Measurements from ENCODE around the gene IKZF2.

IKZF2 gene

GRCh38 chr2:213156717-213157116 lies 5.3 kb upstream of the IKZF2 start:
- Histone ChIP-seq H3K27me3 (ENCODE audit: control insufficient read depth in 1 of 2, insufficient read depth in 2 of 2, low read length in 2 of 2) (no peaks in the 10 kb centered on the region), H3K9ac (ENCODE audit: low read depth in 1 of 2, low read length in 2 of 2) (no peak overlapping the region), H3K36me3 (ENCODE audit: control insufficient read depth in 1 of 2, insufficient read depth in 2 of 2, low read length in 2 of 2) (no peaks in the 10 kb centered on the region), H3K27ac (ENCODE audit: low read depth, low read length) (no peak overlapping the region), H3K4me3 (ENCODE audit: low read depth in 1 of 2, low read length in 2 of 2) (no peak overlapping the region), H3K4me1 (ENCODE audit: control insufficient read depth in 1 of 2, insufficient read depth in 2 of 2, low read length in 2 of 2) (peaks cover 0 to 3% of the 10 kb centered on the region in 2 donors), H3K9me3 (ENCODE audit: control insufficient read depth in 1 of 2, low read length in 2 of 2) (no peaks in the 10 kb centered on the region)

DNA sequence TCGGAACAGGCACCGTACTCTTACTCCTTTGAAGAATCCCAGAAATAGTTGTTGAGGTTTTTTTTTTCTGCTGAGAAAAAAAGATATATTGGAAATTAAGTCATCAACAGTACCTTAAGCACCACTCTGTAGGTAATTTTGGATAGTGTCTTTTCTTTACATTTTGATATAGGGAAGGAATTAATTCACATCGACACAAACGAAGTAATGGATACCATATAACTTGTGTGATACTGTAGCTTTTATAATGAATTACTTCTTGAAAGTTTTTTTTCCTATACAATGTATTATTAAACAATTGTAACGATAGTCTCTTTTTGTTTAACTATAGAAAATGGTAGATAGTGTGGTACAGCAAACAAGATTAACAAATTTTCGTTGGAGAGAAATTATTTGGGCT lies 1.5 kb upstream of the IKZF2 start:
- H3K4me3 ChIP-seq (ENCODE audit: low read depth in 1 of 2, low read length in 2 of 2): peak overlapping the region; percentile 79 to 89
- H3K27me3 ChIP-seq (ENCODE audit: control insufficient read depth in 1 of 2, insufficient read depth in 2 of 2, low read length in 2 of 2): no peaks in the 10 kb centered on the region
- H3K36me3 ChIP-seq (ENCODE audit: control insufficient read depth in 1 of 2, insufficient read depth in 2 of 2, low read length in 2 of 2): no peaks in the 10 kb centered on the region
- H3K9ac ChIP-seq (ENCODE audit: low read depth in 1 of 2, low read length in 2 of 2): peak overlapping the region in 1 of 2 donors; percentile 64
- no peak overlapping the region for H3K27ac ChIP-seq (ENCODE audit: low read depth, low read length)
- no peaks in the 10 kb centered on the region for H3K9me3 ChIP-seq (ENCODE audit: control insufficient read depth in 1 of 2, low read length in 2 of 2)
- H3K4me1 ChIP-seq (ENCODE audit: control insufficient read depth in 1 of 2, insufficient read depth in 2 of 2, low read length in 2 of 2): peaks cover 0 to 3% of the 10 kb centered on the region in 2 donors

DNA sequence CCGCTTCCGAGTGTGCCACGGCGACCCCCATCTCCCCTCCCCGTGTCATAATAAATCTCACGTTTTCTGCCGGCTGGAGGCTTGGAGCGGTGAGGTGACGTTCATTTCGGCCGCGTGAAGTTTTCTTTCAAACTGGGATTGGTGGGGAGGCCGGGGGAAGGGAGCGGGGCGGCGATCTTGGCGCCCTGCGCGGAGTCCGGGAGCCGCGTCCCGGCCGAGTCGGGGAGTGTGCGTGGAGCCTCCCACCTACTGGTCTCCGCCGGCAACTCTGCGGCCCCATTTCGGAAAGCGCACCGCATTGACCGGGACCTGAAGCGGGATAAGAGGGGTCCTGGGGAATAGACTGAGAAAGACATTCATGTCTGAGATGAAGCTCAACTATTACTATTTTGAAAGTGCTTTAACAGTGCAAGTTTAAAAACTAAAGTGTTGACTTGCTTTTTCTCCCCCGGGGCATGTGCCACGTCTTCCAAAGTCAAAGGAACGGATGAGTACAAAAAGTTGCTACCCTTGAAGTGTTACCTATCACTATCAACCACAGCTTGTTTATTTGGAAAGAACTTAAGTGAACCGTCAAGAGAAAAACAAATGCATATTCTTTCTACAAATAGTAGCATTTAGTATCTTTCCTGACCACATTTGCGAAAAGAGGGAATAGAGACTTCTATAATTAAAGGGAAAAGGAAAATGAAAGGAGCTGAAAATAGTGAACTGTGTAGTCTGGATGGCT lies 818 bp upstream of the IKZF2 start:
- Histone ChIP-seq H3K27ac (ENCODE audit: low read depth, low read length) (peak overlapping the region; percentile 78), H3K9ac (ENCODE audit: low read depth in 1 of 2, low read length in 2 of 2) (peak overlapping the region; percentile 64 to 69), H3K4me3 (ENCODE audit: low read depth in 1 of 2, low read length in 2 of 2) (peak overlapping the region; percentile 79 to 89), H3K4me1 (ENCODE audit: control insufficient read depth in 1 of 2, insufficient read depth in 2 of 2, low read length in 2 of 2) (peaks cover 0 to 3% of the 10 kb centered on the region in 2 donors), H3K9me3 (ENCODE audit: control insufficient read depth in 1 of 2, low read length in 2 of 2) (no peaks in the 10 kb centered on the region), H3K27me3 (ENCODE audit: control insufficient read depth in 1 of 2, insufficient read depth in 2 of 2, low read length in 2 of 2) (no peaks in the 10 kb centered on the region), H3K36me3 (ENCODE audit: control insufficient read depth in 1 of 2, insufficient read depth in 2 of 2, low read length in 2 of 2) (no peaks in the 10 kb centered on the region)

DNA sequence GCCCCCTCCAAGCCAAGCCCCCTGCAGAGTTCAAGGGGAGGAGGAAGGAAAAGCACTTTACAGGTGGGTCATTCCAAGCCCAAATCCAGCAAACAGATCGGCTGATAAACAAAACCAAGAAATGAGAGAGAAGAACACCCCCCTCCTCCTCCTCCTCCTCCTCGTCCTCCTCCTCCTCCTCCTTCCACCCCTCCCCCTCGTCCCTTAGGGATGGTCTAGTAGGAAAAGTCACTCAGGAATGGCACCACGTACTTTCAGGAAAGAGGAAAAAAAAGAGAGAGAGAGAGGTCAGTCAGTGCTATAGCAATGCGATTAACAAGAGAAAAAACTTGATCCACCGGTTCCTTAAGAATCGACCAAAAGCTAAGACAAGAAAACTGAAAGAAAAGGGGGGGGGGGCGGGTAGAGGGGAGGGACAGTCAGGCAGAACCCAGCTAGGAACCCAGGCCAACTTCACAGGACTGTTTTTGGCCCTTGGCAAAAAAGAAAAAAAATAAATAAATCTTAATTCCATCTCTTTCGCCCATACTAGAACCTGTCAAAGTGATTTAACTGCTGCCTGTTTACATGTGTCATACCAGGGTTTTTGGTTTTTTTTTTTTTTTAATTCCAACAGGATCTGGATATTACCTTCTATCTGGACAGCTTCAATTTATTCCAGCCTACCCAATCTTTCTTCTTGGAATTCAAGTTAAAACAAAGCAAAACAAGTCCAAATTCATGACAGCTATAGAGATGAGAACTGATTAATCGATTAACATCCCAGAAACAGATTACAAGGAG lies 906 bp downstream of the IKZF2 start:
- Histone ChIP-seq H3K9me3 (ENCODE audit: control insufficient read depth in 1 of 2, low read length in 2 of 2) (no peaks in the 10 kb centered on the region), H3K36me3 (ENCODE audit: control insufficient read depth in 1 of 2, insufficient read depth in 2 of 2, low read length in 2 of 2) (no peaks in the 10 kb centered on the region), H3K4me1 (ENCODE audit: control insufficient read depth in 1 of 2, insufficient read depth in 2 of 2, low read length in 2 of 2) (peaks cover 0 to 3% of the 10 kb centered on the region in 2 donors), H3K27ac (ENCODE audit: low read depth, low read length) (no peak overlapping the region), H3K27me3 (ENCODE audit: control insufficient read depth in 1 of 2, insufficient read depth in 2 of 2, low read length in 2 of 2) (no peaks in the 10 kb centered on the region), H3K4me3 (ENCODE audit: low read depth in 1 of 2, low read length in 2 of 2) (peak overlapping the region; percentile 79 to 92), H3K9ac (ENCODE audit: low read depth in 1 of 2, low read length in 2 of 2) (peak overlapping the region; percentile 33 to 69)

GRCh38 chr2:213149949-213150314 lies 1.5 kb downstream of the IKZF2 start:
- Histone ChIP-seq H3K9me3 (ENCODE audit: control insufficient read depth in 1 of 2, low read length in 2 of 2) (no peaks in the 10 kb centered on the region), H3K4me3 (ENCODE audit: low read depth in 1 of 2, low read length in 2 of 2) (peak overlapping the region; percentile 79 to 92), H3K9ac (ENCODE audit: low read depth in 1 of 2, low read length in 2 of 2) (peak overlapping the region; percentile 33 to 57), H3K27me3 (ENCODE audit: control insufficient read depth in 1 of 2, insufficient read depth in 2 of 2, low read length in 2 of 2) (no peaks in the 10 kb centered on the region), H3K27ac (ENCODE audit: low read depth, low read length) (no peak overlapping the region), H3K36me3 (ENCODE audit: control insufficient read depth in 1 of 2, insufficient read depth in 2 of 2, low read length in 2 of 2) (no peaks in the 10 kb centered on the region), H3K4me1 (ENCODE audit: control insufficient read depth in 1 of 2, insufficient read depth in 2 of 2, low read length in 2 of 2) (peaks cover 0 to 3% of the 10 kb centered on the region in 2 donors)

DNA sequence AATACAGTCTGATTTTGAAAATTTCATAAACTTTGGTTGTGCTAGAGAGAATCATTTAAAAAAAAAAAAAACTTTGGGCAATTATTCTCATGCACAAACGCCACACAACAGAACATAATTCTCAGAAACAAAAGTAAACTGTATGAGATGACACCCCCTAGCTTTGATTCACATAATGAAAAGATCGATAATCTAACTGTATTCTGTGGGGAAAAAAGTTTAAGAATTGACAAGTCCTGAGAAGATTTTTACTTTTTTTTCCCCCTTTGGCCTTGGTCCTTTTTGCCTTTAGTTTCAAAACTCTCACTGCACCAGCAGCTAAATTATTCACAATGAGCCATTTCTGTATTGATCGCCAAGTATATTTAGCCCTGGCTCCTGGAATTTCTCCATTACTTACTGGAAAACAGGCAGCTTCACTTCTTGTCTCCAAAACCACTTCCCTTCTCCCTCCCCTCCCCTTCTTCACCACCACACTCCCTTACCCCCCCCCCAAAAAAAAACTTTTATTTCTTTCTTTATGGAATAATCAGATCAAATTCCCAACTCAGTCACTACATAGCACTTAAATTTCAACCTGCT lies 2.0 kb downstream of the IKZF2 start:
- Histone ChIP-seq H3K4me3 (ENCODE audit: low read depth in 1 of 2, low read length in 2 of 2) (peak overlapping the region; percentile 79 to 92), H3K27me3 (ENCODE audit: control insufficient read depth in 1 of 2, insufficient read depth in 2 of 2, low read length in 2 of 2) (no peaks in the 10 kb centered on the region), H3K27ac (ENCODE audit: low read depth, low read length) (no peak overlapping the region), H3K9ac (ENCODE audit: low read depth in 1 of 2, low read length in 2 of 2) (no peak overlapping the region), H3K9me3 (ENCODE audit: control insufficient read depth in 1 of 2, low read length in 2 of 2) (no peaks in the 10 kb centered on the region), H3K4me1 (ENCODE audit: control insufficient read depth in 1 of 2, insufficient read depth in 2 of 2, low read length in 2 of 2) (peaks cover 0 to 3% of the 10 kb centered on the region in 2 donors), H3K36me3 (ENCODE audit: control insufficient read depth in 1 of 2, insufficient read depth in 2 of 2, low read length in 2 of 2) (no peaks in the 10 kb centered on the region)

- no peak overlapping the region for H3K27ac ChIP-seq (ENCODE audit: low read depth, low read length)
- no peak overlapping the region for H3K4me3 ChIP-seq (ENCODE audit: low read depth in 1 of 2, low read length in 2 of 2)
These were observed 2.7 kb downstream of the IKZF2 start for GRCh38 chr2:213148572-213149261.

DNA sequence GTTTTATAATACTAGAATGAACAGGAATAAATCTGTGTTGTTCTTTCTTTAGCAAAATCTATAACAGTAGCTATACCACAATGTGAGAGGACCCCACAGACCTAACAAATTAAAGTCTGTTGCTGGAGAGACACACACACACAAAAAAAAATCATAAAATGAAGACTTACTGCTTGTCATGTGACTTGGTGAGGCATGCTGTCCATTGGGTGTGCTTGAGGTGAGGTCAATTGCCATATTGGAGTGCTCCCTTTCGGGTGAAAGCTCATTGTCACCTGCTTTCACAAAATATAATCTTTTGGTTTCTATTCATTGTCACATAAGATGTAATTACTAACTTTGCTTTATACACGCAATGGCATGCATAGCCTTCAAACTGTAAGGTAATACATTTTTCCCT lies 3.9 kb downstream of the IKZF2 start:
- Histone ChIP-seq H3K4me3 (ENCODE audit: low read depth in 1 of 2, low read length in 2 of 2) (no peak overlapping the region), H3K9ac (ENCODE audit: low read depth in 1 of 2, low read length in 2 of 2) (no peak overlapping the region), H3K27ac (ENCODE audit: low read depth, low read length) (no peak overlapping the region), H3K27me3 (ENCODE audit: control insufficient read depth in 1 of 2, insufficient read depth in 2 of 2, low read length in 2 of 2) (no peaks in the 10 kb centered on the region), H3K4me1 (ENCODE audit: control insufficient read depth in 1 of 2, insufficient read depth in 2 of 2, low read length in 2 of 2) (no peaks in the 10 kb centered on the region), H3K9me3 (ENCODE audit: control insufficient read depth in 1 of 2, low read length in 2 of 2) (no peaks in the 10 kb centered on the region), H3K36me3 (ENCODE audit: control insufficient read depth in 1 of 2, insufficient read depth in 2 of 2, low read length in 2 of 2) (no peaks in the 10 kb centered on the region)

More at GRCh38 chr2:213148572-213149261, 2.7 kb downstream of the IKZF2 start:
- no peaks in the 10 kb centered on the region for H3K9me3 ChIP-seq (ENCODE audit: control insufficient read depth in 1 of 2, low read length in 2 of 2)
- peaks cover 0 to 3% of the 10 kb centered on the region in 2 donors for H3K4me1 ChIP-seq (ENCODE audit: control insufficient read depth in 1 of 2, insufficient read depth in 2 of 2, low read length in 2 of 2)
- H3K27me3 ChIP-seq (ENCODE audit: control insufficient read depth in 1 of 2, insufficient read depth in 2 of 2, low read length in 2 of 2): no peaks in the 10 kb centered on the region
- H3K9ac ChIP-seq (ENCODE audit: low read depth in 1 of 2, low read length in 2 of 2): no peak overlapping the region
- no peaks in the 10 kb centered on the region for H3K36me3 ChIP-seq (ENCODE audit: control insufficient read depth in 1 of 2, insufficient read depth in 2 of 2, low read length in 2 of 2)

GRCh38 chr2:213145715-213146242 lies 5.6 kb downstream of the IKZF2 start:
- Histone ChIP-seq H3K4me3 (ENCODE audit: low read depth in 1 of 2, low read length in 2 of 2) (no peak overlapping the region), H3K27ac (ENCODE audit: low read depth, low read length) (no peak overlapping the region), H3K9ac (ENCODE audit: low read depth in 1 of 2, low read length in 2 of 2) (no peak overlapping the region), H3K9me3 (ENCODE audit: control insufficient read depth in 1 of 2, low read length in 2 of 2) (no peaks in the 10 kb centered on the region), H3K36me3 (ENCODE audit: control insufficient read depth in 1 of 2, insufficient read depth in 2 of 2, low read length in 2 of 2) (no peaks in the 10 kb centered on the region), H3K4me1 (ENCODE audit: control insufficient read depth in 1 of 2, insufficient read depth in 2 of 2, low read length in 2 of 2) (no peaks in the 10 kb centered on the region), H3K27me3 (ENCODE audit: control insufficient read depth in 1 of 2, insufficient read depth in 2 of 2, low read length in 2 of 2) (no peaks in the 10 kb centered on the region)
